OCI-LY7 (cell line): ENCODE measurements around the gene ABL1.

Experiments
- EZH2phosphoT487 ChIP-seq: fragments of 200-600 bp; sonication (generic); IDR thresholded peaks from 2 replicates; pipeline ENCODE4 v1.6.1; 2018; ENCODE audit warnings: low read depth, borderline replicate concordance, mild to moderate bottlenecking, mixed run types, antibody characterized with exemption, low read length, moderate library complexity, mixed read lengths
- TF ChIP-seq, protein P1 (sequence below): fragments of 200-600 bp; sonication (generic); conservative IDR thresholded peaks from 2 replicates; pipeline ENCODE4 v1.5.1; 2014; ENCODE audit warnings: mild to moderate bottlenecking, antibody characterized with exemption, low read length, moderate library complexity, mixed read lengths

DNA sequence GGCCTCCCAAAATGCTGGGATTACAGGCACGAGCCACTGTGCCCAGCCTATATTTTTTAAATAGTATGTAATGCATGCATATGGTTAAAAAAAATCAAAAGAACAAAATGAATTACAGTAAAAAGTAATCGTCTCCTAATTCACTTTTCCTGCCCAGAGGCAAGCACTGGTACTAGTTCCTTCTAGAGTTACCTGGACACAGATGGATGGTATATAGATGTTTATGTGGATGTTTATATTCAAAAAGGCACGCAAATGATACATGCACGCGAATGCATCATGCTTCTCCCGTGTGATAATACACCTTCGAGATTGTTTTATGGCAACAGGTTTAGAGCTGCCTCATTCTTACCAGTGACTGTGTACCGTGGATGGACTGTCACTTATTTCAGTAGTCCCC is 21.4 kb downstream of the ABL1 start:
- TF ChIP-seq, protein P1, sequence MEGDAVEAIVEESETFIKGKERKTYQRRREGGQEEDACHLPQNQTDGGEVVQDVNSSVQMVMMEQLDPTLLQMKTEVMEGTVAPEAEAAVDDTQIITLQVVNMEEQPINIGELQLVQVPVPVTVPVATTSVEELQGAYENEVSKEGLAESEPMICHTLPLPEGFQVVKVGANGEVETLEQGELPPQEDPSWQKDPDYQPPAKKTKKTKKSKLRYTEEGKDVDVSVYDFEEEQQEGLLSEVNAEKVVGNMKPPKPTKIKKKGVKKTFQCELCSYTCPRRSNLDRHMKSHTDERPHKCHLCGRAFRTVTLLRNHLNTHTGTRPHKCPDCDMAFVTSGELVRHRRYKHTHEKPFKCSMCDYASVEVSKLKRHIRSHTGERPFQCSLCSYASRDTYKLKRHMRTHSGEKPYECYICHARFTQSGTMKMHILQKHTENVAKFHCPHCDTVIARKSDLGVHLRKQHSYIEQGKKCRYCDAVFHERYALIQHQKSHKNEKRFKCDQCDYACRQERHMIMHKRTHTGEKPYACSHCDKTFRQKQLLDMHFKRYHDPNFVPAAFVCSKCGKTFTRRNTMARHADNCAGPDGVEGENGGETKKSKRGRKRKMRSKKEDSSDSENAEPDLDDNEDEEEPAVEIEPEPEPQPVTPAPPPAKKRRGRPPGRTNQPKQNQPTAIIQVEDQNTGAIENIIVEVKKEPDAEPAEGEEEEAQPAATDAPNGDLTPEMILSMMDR, result no peak
- no peak for TF ChIP-seq EZH2phosphoT487
